Trophoblast cell (in vitro differentiated cells and primary cell): ENCODE data around the gene HOXB9.

Source experiments
- DNase-seq, 2 donors: peaks; one replicate each; pipeline ENCODE4 v3.0.0-alpha.2; 2016
- H2AFZ ChIP-seq: 2 replicates; pipeline ENCODE4 v1.6.1; 2013; ENCODE audit warnings: low read length, moderate library complexity, mild to moderate bottlenecking; ENCODE audit not compliant: insufficient read depth, poor library complexity
- H2AK5ac ChIP-seq: 2 replicates; pipeline ENCODE4 v1.6.1; 2013; ENCODE audit warnings: mild to moderate bottlenecking, low read length
- H2BK120ac ChIP-seq: 2 replicates; pipeline ENCODE4 v1.6.1; 2013; ENCODE audit warnings: low read length, mild to moderate bottlenecking, moderate library complexity; ENCODE audit not compliant: insufficient read depth, poor library complexity
- H2BK12ac ChIP-seq: 2 replicates; pipeline ENCODE4 v1.6.1; 2013; ENCODE audit warnings: mild to moderate bottlenecking, low read length, moderate library complexity
- H2BK5ac ChIP-seq: 2 replicates; pipeline ENCODE4 v1.6.1; 2013; ENCODE audit warnings: low read length, low read depth, moderate library complexity, mild to moderate bottlenecking; ENCODE audit not compliant: poor library complexity
- H3K14ac ChIP-seq: 2 replicates; pipeline ENCODE4 v1.6.1; 2013; ENCODE audit warnings: mild to moderate bottlenecking, low read length
- H3K18ac ChIP-seq: 2 replicates; pipeline ENCODE4 v1.6.1; 2013; ENCODE audit warnings: mild to moderate bottlenecking, low read length
- H3K23ac ChIP-seq: 2 replicates; pipeline ENCODE4 v1.6.1; 2013; ENCODE audit warnings: low read length
- H3K27ac ChIP-seq: 2 replicates; pipeline ENCODE4 v1.5.1; 2013; ENCODE audit warnings: low read depth, mild to moderate bottlenecking, inconsistent platforms, low read length, moderate library complexity
- H3K27me3 ChIP-seq: 2 replicates; pipeline ENCODE4 v1.6.1; 2013; ENCODE audit warnings: inconsistent platforms, mild to moderate bottlenecking, low read length, moderate library complexity; ENCODE audit not compliant: insufficient read depth
- H3K36me3 ChIP-seq, 2 experiments: 1 replicate in 1 of 2; 2 replicates in 1 of 2; pipeline ENCODE4 v1.6.1; 2013; ENCODE audit warnings: low read length in 2 of 2, mild to moderate bottlenecking in 2 of 2, moderate library complexity in 1 of 2; ENCODE audit not compliant: insufficient read depth in 2 of 2, control insufficient read depth in 1 of 2
- H3K4ac ChIP-seq: 2 replicates; pipeline ENCODE4 v1.6.1; 2013; ENCODE audit warnings: low read depth, mild to moderate bottlenecking, low read length, moderate library complexity
- H3K4me1 ChIP-seq, 2 experiments: 1 replicate in 1 of 2; 2 replicates in 1 of 2; pipeline ENCODE4 v1.6.1; 2013; ENCODE audit warnings: low read length in 2 of 2, mild to moderate bottlenecking in 2 of 2, moderate library complexity in 1 of 2; ENCODE audit not compliant: insufficient read depth in 2 of 2, control insufficient read depth in 1 of 2
- H3K4me2 ChIP-seq: 2 replicates; pipeline ENCODE4 v1.6.1; 2013; ENCODE audit warnings: inconsistent platforms, mild to moderate bottlenecking, low read length, moderate library complexity
- H3K4me3 ChIP-seq: 2 replicates; pipeline ENCODE4 v1.5.1; 2013; ENCODE audit warnings: mild to moderate bottlenecking, low read depth, low read length, inconsistent platforms
- H3K79me1 ChIP-seq: one replicate; pipeline ENCODE4 v1.6.1; 2013; ENCODE audit warnings: low read length
- H3K79me2 ChIP-seq: 2 replicates; pipeline ENCODE4 v1.6.1; 2013; ENCODE audit warnings: low read length, mild to moderate bottlenecking; ENCODE audit not compliant: control insufficient read depth, insufficient read depth, poor library complexity
- H3K9ac ChIP-seq: 2 replicates; pipeline ENCODE4 v1.6.1; 2013; ENCODE audit warnings: mild to moderate bottlenecking, low read length
- H3K9me3 ChIP-seq: 2 replicates; pipeline ENCODE4 v1.6.1; 2013; ENCODE audit warnings: low read depth, mild to moderate bottlenecking, control low read depth, inconsistent platforms, low read length; ENCODE audit not compliant: insufficient read depth
- H4K12ac ChIP-seq: 2 replicates; pipeline ENCODE4 v1.6.1; 2013; ENCODE audit warnings: low read depth, mild to moderate bottlenecking, low read length, moderate library complexity
- H4K8ac ChIP-seq: 2 replicates; pipeline ENCODE4 v1.6.1; 2013; ENCODE audit warnings: low read depth, mild to moderate bottlenecking, low read length, moderate library complexity
- H4K91ac ChIP-seq: one replicate; pipeline ENCODE4 v1.6.1; 2013; ENCODE audit warnings: low read depth, mild to moderate bottlenecking, low read length, moderate library complexity
- WGBS: extraction: QIAGEN DNeasy Blood & Tissue Kit; methylation state at CpG from one replicate; pipeline ENCODE4 v1.1.7; 2013; ENCODE audit warnings: missing lambda C conversion rate; ENCODE audit not compliant: insufficient read length, insufficient coverage; ENCODE audit errors: extremely low coverage; 5-methylcytosine and 5-hydroxymethylcytosine counted together

Gene HOXB9

GRCh38 chr17:48601207-48601538 lies 25.0 kb downstream of the HOXB9 start:
- Histone ChIP-seq H3K79me1 (peaks cover 23% of the 10 kb centered on the region), H3K9me3 (no peaks in the 10 kb centered on the region), H3K9ac (no peak overlapping the region), H3K79me2 (peaks cover 5% of the 10 kb centered on the region), H3K4me1 (peaks cover 31 to 43% of the 10 kb centered on the region in 2 experiments), H3K14ac (no peak overlapping the region), H4K91ac (peak overlapping the region; percentile 59), H2BK12ac (peak overlapping the region; percentile 4), H3K4ac (no peak overlapping the region), H2BK5ac (peak overlapping the region; percentile 16), H2AFZ (no peak overlapping the region), H3K36me3 (peaks cover 0 to under 1% of the 10 kb centered on the region in 2 experiments), H4K12ac (no peak overlapping the region), H3K18ac (no peak overlapping the region), H2BK120ac (peak overlapping the region; percentile 8), H3K4me3 (no peak overlapping the region), H3K27ac (peak overlapping the region; percentile 67), H2AK5ac (no peak overlapping the region), H3K4me2 (peak overlapping the region; percentile 9), H4K8ac (no peak overlapping the region), H3K27me3 (peaks cover 35% of the 10 kb centered on the region), H3K23ac (no peak overlapping the region)
- no peak for DNase-seq
- no CpG with 5 or more reads among the region's 4 CpGs for WGBS

- Histone ChIP-seq H2AK5ac (no peak overlapping the region), H2AFZ (no peak overlapping the region), H3K4me3 (no peak overlapping the region), H3K79me1 (peaks cover 23% of the 10 kb centered on the region), H4K8ac (no peak overlapping the region), H4K12ac (no peak overlapping the region), H3K14ac (no peak overlapping the region), H4K91ac (no peak overlapping the region), H3K9ac (no peak overlapping the region), H2BK12ac (no peak overlapping the region), H3K18ac (no peak overlapping the region), H3K4me2 (peak overlapping the region; percentile 26), H3K27me3 (peaks cover 30% of the 10 kb centered on the region), H3K4ac (no peak overlapping the region), H2BK5ac (peak overlapping the region; percentile 16), H2BK120ac (no peak overlapping the region), H3K27ac (peak overlapping the region; percentile 67), H3K4me1 (peaks cover 34 to 47% of the 10 kb centered on the region in 2 experiments), H3K36me3 (peaks cover 0 to 4% of the 10 kb centered on the region in 2 experiments), H3K9me3 (no peaks in the 10 kb centered on the region), H3K79me2 (peaks cover 8% of the 10 kb centered on the region), H3K23ac (no peak overlapping the region)
- no peak for DNase-seq
- WGBS, result no CpG with 5 or more reads among the region's 17 CpGs
Measured at GRCh38 chr17:48600244-48601098, 25.7 kb downstream of the HOXB9 start.

GRCh38 chr17:48599354-48599753 lies 26.8 kb downstream of the HOXB9 start:
- WGBS, result no CpG with 5 or more reads among the region's 5 CpGs
- peaks cover 19% of the 10 kb centered on the region for H3K27me3 ChIP-seq
- peak overlapping the region; percentile 10 for H4K91ac ChIP-seq
- H3K36me3 ChIP-seq, result peaks cover 3 to 10% of the 10 kb centered on the region in 2 experiments
- H2BK120ac ChIP-seq, result peak overlapping the region; percentile 6
- H3K4me3 ChIP-seq, result no peak overlapping the region
- peak overlapping the region; percentile 26 for H3K18ac ChIP-seq
- no peak overlapping the region for H3K4me2 ChIP-seq
- no peak overlapping the region for H3K4ac ChIP-seq
- H2AFZ ChIP-seq, result no peak overlapping the region
- H3K79me1 ChIP-seq, result peaks cover 25% of the 10 kb centered on the region
- H3K4me1 ChIP-seq, result peaks cover 34 to 53% of the 10 kb centered on the region in 2 experiments
- peak overlapping the region; percentile 42 for H3K27ac ChIP-seq
- peak overlapping the region; percentile 13 for H2BK5ac ChIP-seq
- H2BK12ac ChIP-seq, result peak overlapping the region; percentile 16
- no peak overlapping the region for H3K23ac ChIP-seq
- H3K14ac ChIP-seq, result no peak overlapping the region
- no peak overlapping the region for H4K12ac ChIP-seq
- peaks cover 8% of the 10 kb centered on the region for H3K79me2 ChIP-seq
- no peak for DNase-seq
- H3K9ac ChIP-seq, result no peak overlapping the region
- H3K9me3 ChIP-seq, result no peaks in the 10 kb centered on the region
- no peak overlapping the region for H4K8ac ChIP-seq
- H2AK5ac ChIP-seq, result no peak overlapping the region

GRCh38 chr17:48598736-48599135 lies 27.4 kb downstream of the HOXB9 start:
- Histone ChIP-seq H2BK12ac (peak overlapping the region; percentile 1), H3K18ac (peak overlapping the region; percentile 8), H3K23ac (no peak overlapping the region), H3K4ac (peak overlapping the region; percentile 0), H4K8ac (no peak overlapping the region), H3K4me2 (peak overlapping the region; percentile 84), H3K14ac (peak overlapping the region; percentile 3), H3K9me3 (no peaks in the 10 kb centered on the region), H4K91ac (peak overlapping the region; percentile 84), H3K27me3 (peaks cover 14% of the 10 kb centered on the region), H3K79me2 (peaks cover 8% of the 10 kb centered on the region), H3K9ac (no peak overlapping the region), H3K4me1 (peaks cover 31 to 48% of the 10 kb centered on the region in 2 experiments), H2BK5ac (no peak overlapping the region), H3K4me3 (no peak overlapping the region), H2AK5ac (no peak overlapping the region), H2AFZ (no peak overlapping the region), H3K36me3 (peaks cover 3 to 10% of the 10 kb centered on the region in 2 experiments), H4K12ac (no peak overlapping the region), H3K27ac (no peak overlapping the region), H3K79me1 (peaks cover 27% of the 10 kb centered on the region), H2BK120ac (peak overlapping the region; percentile 14)
- no CpG with 5 or more reads among the region's 7 CpGs for WGBS
- no peak for DNase-seq
